ENCODE data around the gene DMKN.

The DMKN gene

DNA sequence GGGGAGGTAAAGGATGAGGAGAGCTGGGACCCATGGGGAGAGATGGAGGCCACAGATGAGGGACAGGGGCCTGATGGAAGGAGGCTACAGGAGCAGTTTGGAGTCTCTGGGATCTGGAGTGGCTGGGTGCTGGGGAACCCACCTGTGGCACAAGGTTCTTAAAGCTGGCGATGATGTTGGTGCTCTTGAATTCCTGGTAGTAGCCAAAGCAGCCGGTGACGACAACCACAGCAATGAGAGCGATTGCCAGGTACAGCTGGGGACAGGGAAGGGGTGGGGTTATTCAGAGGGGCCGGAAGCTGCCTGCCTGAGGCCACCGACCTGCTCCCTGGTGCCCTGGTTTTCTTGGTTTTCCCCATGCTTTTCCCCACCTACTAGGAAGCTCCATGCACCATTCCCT lies 47.2 kb upstream of the DMKN start:
- Histone ChIP-seq H3K27ac (ENCODE audit: low read depth, low read length) (no peak overlapping the region), H2BK120ac (ENCODE audit: insufficient read depth, low read length, poor library complexity) (no peak overlapping the region), H3K18ac (ENCODE audit: low read length) (no peak overlapping the region), H3K4me1 (ENCODE audit: control insufficient read depth in 1 of 2, insufficient read depth in 2 of 2, low read length in 2 of 2) (peaks cover 2 to 3% of the 10 kb centered on the region in 2 experiments), H3K27me3 (ENCODE audit: insufficient read depth, low read length) (peaks cover 13% of the 10 kb centered on the region), H3K79me2 (ENCODE audit: control insufficient read depth, insufficient read depth, low read length, poor library complexity) (no peaks in the 10 kb centered on the region), H2BK12ac (ENCODE audit: low read length) (no peak overlapping the region), H3K9ac (ENCODE audit: low read length) (no peak overlapping the region), H4K8ac (ENCODE audit: low read depth, low read length) (no peak overlapping the region), H3K36me3 (ENCODE audit: control insufficient read depth in 1 of 2, insufficient read depth in 2 of 2, low read length in 2 of 2) (no peaks in the 10 kb centered on the region), H3K4me3 (ENCODE audit: low read depth, low read length) (no peak overlapping the region), H3K79me1 (ENCODE audit: low read length) (no peaks in the 10 kb centered on the region), H3K9me3 (ENCODE audit: insufficient read depth, low read depth, low read length) (peaks cover 10% of the 10 kb centered on the region), H4K91ac (ENCODE audit: low read depth, low read length) (no peak overlapping the region), H3K4ac (ENCODE audit: low read depth, low read length) (no peak overlapping the region), H3K4me2 (ENCODE audit: low read length) (no peak overlapping the region), H2AK5ac (ENCODE audit: low read length) (no peak overlapping the region), H3K23ac (ENCODE audit: low read length) (no peak overlapping the region), H2BK5ac (ENCODE audit: low read depth, low read length, poor library complexity) (no peak overlapping the region), H4K12ac (ENCODE audit: low read depth, low read length) (no peak overlapping the region), H3K14ac (ENCODE audit: low read length) (no peak overlapping the region), H2AFZ (ENCODE audit: insufficient read depth, low read length, poor library complexity) (no peak overlapping the region)
- WGBS (ENCODE audit: extremely low coverage, insufficient coverage, insufficient read length): no CpG with 5 or more reads among the region's 6 CpGs
- no peak for DNase-seq

GRCh38 chr19:35560271-35560670 lies 46.8 kb upstream of the DMKN start:
- H2BK120ac ChIP-seq (ENCODE audit: insufficient read depth, low read length, poor library complexity): no peak overlapping the region
- H4K8ac ChIP-seq (ENCODE audit: low read depth, low read length): no peak overlapping the region
- H3K23ac ChIP-seq (ENCODE audit: low read length): no peak overlapping the region
- no CpG with 5 or more reads among the region's 18 CpGs for WGBS (ENCODE audit: extremely low coverage, insufficient coverage, insufficient read length)
- peaks cover 2 to 3% of the 10 kb centered on the region in 2 experiments for H3K4me1 ChIP-seq (ENCODE audit: control insufficient read depth in 1 of 2, insufficient read depth in 2 of 2, low read length in 2 of 2)
- H2BK12ac ChIP-seq (ENCODE audit: low read length): no peak overlapping the region
- H2AK5ac ChIP-seq (ENCODE audit: low read length): no peak overlapping the region
- no peak overlapping the region for H3K4me3 ChIP-seq (ENCODE audit: low read depth, low read length)
- no peak overlapping the region for H2BK5ac ChIP-seq (ENCODE audit: low read depth, low read length, poor library complexity)
- H3K79me1 ChIP-seq (ENCODE audit: low read length): no peaks in the 10 kb centered on the region
- no peaks in the 10 kb centered on the region for H3K36me3 ChIP-seq (ENCODE audit: control insufficient read depth in 1 of 2, insufficient read depth in 2 of 2, low read length in 2 of 2)
- H3K14ac ChIP-seq (ENCODE audit: low read length): no peak overlapping the region
- no peak for DNase-seq
- H3K4me2 ChIP-seq (ENCODE audit: low read length): no peak overlapping the region
- no peak overlapping the region for H4K12ac ChIP-seq (ENCODE audit: low read depth, low read length)
- no peak overlapping the region for H3K4ac ChIP-seq (ENCODE audit: low read depth, low read length)
- H3K9ac ChIP-seq (ENCODE audit: low read length): no peak overlapping the region
- peaks cover 13% of the 10 kb centered on the region for H3K27me3 ChIP-seq (ENCODE audit: insufficient read depth, low read length)
- no peaks in the 10 kb centered on the region for H3K79me2 ChIP-seq (ENCODE audit: control insufficient read depth, insufficient read depth, low read length, poor library complexity)
- peaks cover 10% of the 10 kb centered on the region for H3K9me3 ChIP-seq (ENCODE audit: insufficient read depth, low read depth, low read length)
- no peak overlapping the region for H3K27ac ChIP-seq (ENCODE audit: low read depth, low read length)
- no peak overlapping the region for H2AFZ ChIP-seq (ENCODE audit: insufficient read depth, low read length, poor library complexity)
- H4K91ac ChIP-seq (ENCODE audit: low read depth, low read length): no peak overlapping the region
- no peak overlapping the region for H3K18ac ChIP-seq (ENCODE audit: low read length)

DNA sequence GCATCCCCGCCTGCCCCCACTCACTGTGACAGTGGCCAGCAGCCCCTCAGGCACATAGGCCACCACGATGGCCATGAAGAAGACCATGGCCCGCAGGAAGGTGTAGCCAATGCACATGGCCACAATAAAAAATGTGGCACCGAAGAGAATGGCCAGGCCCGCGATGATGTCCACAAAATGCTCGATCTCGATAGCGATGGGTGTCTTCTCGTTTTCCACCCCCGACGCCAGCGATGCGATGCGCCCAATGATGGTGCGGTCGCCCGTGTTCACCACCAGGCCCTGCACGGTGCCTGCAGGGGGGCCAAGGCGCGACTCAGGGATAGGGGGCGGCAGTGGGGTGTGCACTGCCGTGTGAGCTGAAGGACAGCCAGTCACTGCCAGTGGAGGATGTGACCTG lies 46.3 kb upstream of the DMKN start:
- Histone ChIP-seq H3K79me2 (ENCODE audit: control insufficient read depth, insufficient read depth, low read length, poor library complexity) (no peaks in the 10 kb centered on the region), H4K91ac (ENCODE audit: low read depth, low read length) (no peak overlapping the region), H4K12ac (ENCODE audit: low read depth, low read length) (no peak overlapping the region), H3K4ac (ENCODE audit: low read depth, low read length) (no peak overlapping the region), H3K36me3 (ENCODE audit: control insufficient read depth in 1 of 2, insufficient read depth in 2 of 2, low read length in 2 of 2) (no peaks in the 10 kb centered on the region), H2AK5ac (ENCODE audit: low read length) (no peak overlapping the region), H3K9me3 (ENCODE audit: insufficient read depth, low read depth, low read length) (peaks cover 10% of the 10 kb centered on the region), H3K27ac (ENCODE audit: low read depth, low read length) (no peak overlapping the region), H2BK12ac (ENCODE audit: low read length) (no peak overlapping the region), H3K4me1 (ENCODE audit: control insufficient read depth in 1 of 2, insufficient read depth in 2 of 2, low read length in 2 of 2) (peaks cover 2 to 3% of the 10 kb centered on the region in 2 experiments), H3K27me3 (ENCODE audit: insufficient read depth, low read length) (peaks cover 13% of the 10 kb centered on the region), H3K4me3 (ENCODE audit: low read depth, low read length) (no peak overlapping the region), H2BK120ac (ENCODE audit: insufficient read depth, low read length, poor library complexity) (no peak overlapping the region), H4K8ac (ENCODE audit: low read depth, low read length) (no peak overlapping the region), H3K18ac (ENCODE audit: low read length) (no peak overlapping the region), H3K14ac (ENCODE audit: low read length) (no peak overlapping the region), H3K23ac (ENCODE audit: low read length) (no peak overlapping the region), H3K9ac (ENCODE audit: low read length) (no peak overlapping the region), H3K79me1 (ENCODE audit: low read length) (no peaks in the 10 kb centered on the region), H2AFZ (ENCODE audit: insufficient read depth, low read length, poor library complexity) (no peak overlapping the region), H3K4me2 (ENCODE audit: low read length) (no peak overlapping the region), H2BK5ac (ENCODE audit: low read depth, low read length, poor library complexity) (no peak overlapping the region)
- WGBS (ENCODE audit: extremely low coverage, insufficient coverage, insufficient read length): no CpG with 5 or more reads among the region's 23 CpGs
- no peak for DNase-seq

DNA sequence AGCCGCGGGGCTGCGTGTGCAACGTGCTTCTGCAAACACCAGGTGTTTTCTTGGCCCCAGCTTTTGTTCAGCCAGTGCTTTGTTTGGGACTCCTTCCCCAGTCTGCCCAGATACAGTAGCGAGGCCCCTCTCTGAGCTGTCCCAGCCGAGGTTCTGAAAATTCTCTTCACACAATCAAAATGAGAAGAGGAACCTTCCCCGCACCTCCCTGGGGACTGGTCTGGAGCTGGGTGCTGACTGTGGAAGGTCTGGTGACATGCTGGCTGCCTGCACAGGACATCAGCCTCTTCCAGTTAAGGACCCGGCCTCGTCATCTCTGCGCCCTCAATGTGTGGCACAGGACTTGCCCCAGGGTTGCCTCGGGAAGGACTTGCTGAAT lies 45.8 kb upstream of the DMKN start:
- Histone ChIP-seq H3K79me2 (ENCODE audit: control insufficient read depth, insufficient read depth, low read length, poor library complexity) (no peaks in the 10 kb centered on the region), H3K18ac (ENCODE audit: low read length) (no peak overlapping the region), H3K9ac (ENCODE audit: low read length) (no peak overlapping the region), H3K23ac (ENCODE audit: low read length) (no peak overlapping the region), H2BK12ac (ENCODE audit: low read length) (no peak overlapping the region), H3K36me3 (ENCODE audit: control insufficient read depth in 1 of 2, insufficient read depth in 2 of 2, low read length in 2 of 2) (no peaks in the 10 kb centered on the region), H4K12ac (ENCODE audit: low read depth, low read length) (no peak overlapping the region), H2BK5ac (ENCODE audit: low read depth, low read length, poor library complexity) (no peak overlapping the region), H3K9me3 (ENCODE audit: insufficient read depth, low read depth, low read length) (peaks cover 10% of the 10 kb centered on the region), H2BK120ac (ENCODE audit: insufficient read depth, low read length, poor library complexity) (no peak overlapping the region), H3K79me1 (ENCODE audit: low read length) (no peaks in the 10 kb centered on the region), H4K8ac (ENCODE audit: low read depth, low read length) (no peak overlapping the region), H3K4me3 (ENCODE audit: low read depth, low read length) (no peak overlapping the region), H3K14ac (ENCODE audit: low read length) (no peak overlapping the region), H4K91ac (ENCODE audit: low read depth, low read length) (no peak overlapping the region), H2AK5ac (ENCODE audit: low read length) (no peak overlapping the region), H3K4ac (ENCODE audit: low read depth, low read length) (no peak overlapping the region), H3K27ac (ENCODE audit: low read depth, low read length) (no peak overlapping the region), H3K4me1 (ENCODE audit: control insufficient read depth in 1 of 2, insufficient read depth in 2 of 2, low read length in 2 of 2) (peaks cover 2 to 3% of the 10 kb centered on the region in 2 experiments), H3K4me2 (ENCODE audit: low read length) (no peak overlapping the region), H2AFZ (ENCODE audit: insufficient read depth, low read length, poor library complexity) (no peak overlapping the region), H3K27me3 (ENCODE audit: insufficient read depth, low read length) (peaks cover 13% of the 10 kb centered on the region)
- WGBS (ENCODE audit: extremely low coverage, insufficient coverage, insufficient read length): no CpG with 5 or more reads among the region's 11 CpGs
- no peak for DNase-seq
